Neural progenitor cell (in vitro differentiated cells): ENCODE measurements around the gene USP53. TPM values are rescaled to one million over a fixed set of nuclear protein-coding genes. Genes with fewer than 3 reads are reported as not detected.
"Not testable (repeated sequence)": the region's sequence is repeated elsewhere in the genome, so short reads cannot be mapped to it uniquely, and the experiment has no call there.

Experiments used
- DNase-seq: peaks from one replicate; pipeline ENCODE4 v3.0.0-alpha.2; 2016; ENCODE audit warnings: low spot score
- H2AFZ ChIP-seq: fragments of 200-600 bp; sonication (generic); replicated peaks from 2 replicates; pipeline ENCODE4 v1.6.1; 2016; ENCODE audit warnings: antibody characterized with exemption
- H3F3A ChIP-seq: fragments of 200-600 bp; sonication (generic); 2 replicates; pipeline ENCODE4 v1.6.1; 2016; ENCODE audit warnings: antibody characterized with exemption, low read depth
- H3K27ac ChIP-seq: fragments of 200-600 bp; sonication (generic); 2 replicates; pipeline ENCODE4 v1.5.1; 2016; ENCODE audit warnings: mild to moderate bottlenecking
- H3K27me3 ChIP-seq: fragments of 200-600 bp; sonication (generic); 2 replicates; pipeline ENCODE4 v1.6.1; 2016; ENCODE audit warnings: mild to moderate bottlenecking, moderate library complexity
- H3K36me3 ChIP-seq: fragments of 200-600 bp; sonication (generic); 2 replicates; pipeline ENCODE4 v1.5.1; 2016
- H3K4me1 ChIP-seq: fragments of 200-600 bp; sonication (generic); 2 replicates; pipeline ENCODE4 v1.6.1; 2016; ENCODE audit warnings: mixed run types
- H3K4me2 ChIP-seq: fragments of 200-600 bp; sonication (generic); 2 replicates; pipeline ENCODE4 v1.6.1; 2016
- H3K4me3 ChIP-seq: fragments of 200-600 bp; sonication (generic); 2 replicates; pipeline ENCODE4 v1.5.1; 2016
- H3K79me2 ChIP-seq: fragments of 200-600 bp; sonication (generic); 2 replicates; pipeline ENCODE4 v1.6.1; 2016; ENCODE audit warnings: low read depth
- H3K9ac ChIP-seq: fragments of 200-600 bp; sonication (generic); 2 replicates; pipeline ENCODE4 v1.6.1; 2016
- H3K9me3 ChIP-seq: fragments of 200-600 bp; sonication (generic); 2 replicates; pipeline ENCODE4 v1.5.1; 2016; ENCODE audit warnings: low read depth
- H4K20me1 ChIP-seq: fragments of 200-600 bp; sonication (generic); 2 replicates; pipeline ENCODE4 v1.6.1; 2016; ENCODE audit warnings: low read depth
- H3K27ac Mint-ChIP-seq: 3 replicates; pipeline ENCODE4 v1.8.0; 2021; ENCODE audit warnings: mixed read lengths
- H3K27me3 Mint-ChIP-seq: 2 replicates; pipeline ENCODE4 v1.8.0; 2022; ENCODE audit warnings: low read depth, mild to moderate bottlenecking, inconsistent platforms, moderate library complexity, mixed read lengths; ENCODE audit not compliant: insufficient read depth
- H3K36me3 Mint-ChIP-seq: 3 replicates; pipeline ENCODE4 v1.8.0; 2021; ENCODE audit warnings: mixed read lengths
- H3K4me1 Mint-ChIP-seq: 3 replicates; pipeline ENCODE4 v1.8.0; 2021; ENCODE audit warnings: mixed read lengths
- H3K4me3 Mint-ChIP-seq: 3 replicates; pipeline ENCODE4 v1.8.0; 2021; ENCODE audit warnings: mild to moderate bottlenecking, moderate library complexity, mixed read lengths
- H3K9me3 Mint-ChIP-seq: 3 replicates; pipeline ENCODE4 v1.8.0; 2020; ENCODE audit warnings: mixed read lengths
- EZH2 ChIP-seq: fragments of 200-600 bp; sonication (generic); IDR thresholded peaks from 2 replicates; pipeline ENCODE4 v1.6.1; 2017; ENCODE audit warnings: antibody characterized with exemption, mild to moderate bottlenecking, moderate library complexity
- EZH2phosphoT487 ChIP-seq: fragments of 200-600 bp; sonication (generic); IDR thresholded peaks from 2 replicates; pipeline ENCODE4 v1.6.1; 2017; ENCODE audit warnings: antibody characterized with exemption
- total RNA-seq: library from RNA; depleted of rRNA; stranded (reverse); fragments of >200 nt; gene quantifications from 2 replicates; pipeline ENCODE4 v1.2.3, GENCODE V29; 2015; ENCODE audit warnings: low replicate concordance
- TF ChIP-seq, protein P1 (sequence below): fragments of 200-600 bp; sonication (generic); IDR thresholded peaks from 2 replicates; pipeline ENCODE4 v1.5.1; 2017; ENCODE audit warnings: antibody characterized with exemption, mild to moderate bottlenecking

USP53 gene
- total RNA-seq, 1 donor from 2014 or later, result 38.7 TPM

GRCh38 chr4:119172223-119172622 lies 40.3 kb upstream of the USP53 start:
- Histone ChIP-seq H3K9ac (no peak overlapping the region), H3K36me3 (no peaks in the 10 kb centered on the region), H4K20me1 (no peaks in the 10 kb centered on the region), H2AFZ (peak overlapping the region; percentile 85), H3K9me3 (no peaks in the 10 kb centered on the region), H3K79me2 (no peaks in the 10 kb centered on the region), H3K4me3 (no peak overlapping the region), H3F3A (no peaks in the 10 kb centered on the region), H3K27ac (no peak overlapping the region), H3K27me3 (no peaks in the 10 kb centered on the region), H3K4me1 (no peaks in the 10 kb centered on the region), H3K4me2 (no peak overlapping the region)
- Mint-ChIP-seq H3K36me3 (no peaks in the 10 kb centered on the region), H3K27me3 (peaks cover 2% of the 10 kb centered on the region), H3K4me1 (peaks cover 2% of the 10 kb centered on the region), H3K27ac (no peak overlapping the region), H3K9me3 (no peaks in the 10 kb centered on the region), H3K4me3 (no peak overlapping the region)
- no peak for DNase-seq
- TF ChIP-seq EZH2phosphoT487 (no peak), EZH2 (no peak)
- TF ChIP-seq, protein P1, sequence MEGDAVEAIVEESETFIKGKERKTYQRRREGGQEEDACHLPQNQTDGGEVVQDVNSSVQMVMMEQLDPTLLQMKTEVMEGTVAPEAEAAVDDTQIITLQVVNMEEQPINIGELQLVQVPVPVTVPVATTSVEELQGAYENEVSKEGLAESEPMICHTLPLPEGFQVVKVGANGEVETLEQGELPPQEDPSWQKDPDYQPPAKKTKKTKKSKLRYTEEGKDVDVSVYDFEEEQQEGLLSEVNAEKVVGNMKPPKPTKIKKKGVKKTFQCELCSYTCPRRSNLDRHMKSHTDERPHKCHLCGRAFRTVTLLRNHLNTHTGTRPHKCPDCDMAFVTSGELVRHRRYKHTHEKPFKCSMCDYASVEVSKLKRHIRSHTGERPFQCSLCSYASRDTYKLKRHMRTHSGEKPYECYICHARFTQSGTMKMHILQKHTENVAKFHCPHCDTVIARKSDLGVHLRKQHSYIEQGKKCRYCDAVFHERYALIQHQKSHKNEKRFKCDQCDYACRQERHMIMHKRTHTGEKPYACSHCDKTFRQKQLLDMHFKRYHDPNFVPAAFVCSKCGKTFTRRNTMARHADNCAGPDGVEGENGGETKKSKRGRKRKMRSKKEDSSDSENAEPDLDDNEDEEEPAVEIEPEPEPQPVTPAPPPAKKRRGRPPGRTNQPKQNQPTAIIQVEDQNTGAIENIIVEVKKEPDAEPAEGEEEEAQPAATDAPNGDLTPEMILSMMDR, result no peak

DNA sequence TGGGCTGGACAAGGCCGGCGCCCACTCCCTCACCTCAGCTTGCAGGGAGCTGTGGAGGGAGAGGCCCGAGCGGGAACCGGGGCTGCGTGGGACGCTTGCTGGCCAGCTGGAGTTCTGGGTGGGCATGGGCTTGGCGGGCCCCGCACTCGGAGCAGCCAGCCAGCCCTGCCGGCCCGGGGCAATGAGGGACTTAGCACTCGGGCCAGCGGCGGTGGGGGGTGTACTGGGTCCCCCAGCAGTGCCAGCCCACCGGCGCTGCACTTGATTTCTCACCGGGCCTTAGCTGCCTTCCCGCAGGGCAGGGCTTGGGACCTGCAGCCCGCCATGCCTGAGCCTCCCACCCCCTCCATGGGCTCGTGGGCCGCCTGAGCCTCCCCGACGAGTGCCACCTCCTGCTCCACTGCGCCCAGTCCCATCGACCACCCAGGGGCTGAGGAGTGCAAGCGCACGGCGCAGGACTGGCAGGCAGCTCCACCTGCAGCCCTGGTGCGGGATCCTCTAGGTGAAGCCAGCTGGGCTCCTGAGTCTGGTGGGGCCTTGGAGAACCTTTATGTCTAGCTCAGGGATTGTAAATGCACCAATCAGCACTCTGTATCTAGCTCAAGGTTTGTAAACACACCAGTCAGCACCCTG lies 38.7 kb upstream of the USP53 start:
- H3K27ac Mint-ChIP-seq, H3K9me3 ChIP-seq, DNase-seq, H3K9me3 Mint-ChIP-seq, H3K4me3 Mint-ChIP-seq, H3F3A ChIP-seq, H3K9ac ChIP-seq, H3K4me1 Mint-ChIP-seq, H3K27me3 Mint-ChIP-seq, H4K20me1 ChIP-seq, H3K36me3 Mint-ChIP-seq, H3K79me2 ChIP-seq, H3K4me1 ChIP-seq, H3K36me3 ChIP-seq, H3K4me3 ChIP-seq, H2AFZ ChIP-seq, H3K27me3 ChIP-seq, H3K4me2 ChIP-seq, H3K27ac ChIP-seq: not testable (repeated sequence)

DNA sequence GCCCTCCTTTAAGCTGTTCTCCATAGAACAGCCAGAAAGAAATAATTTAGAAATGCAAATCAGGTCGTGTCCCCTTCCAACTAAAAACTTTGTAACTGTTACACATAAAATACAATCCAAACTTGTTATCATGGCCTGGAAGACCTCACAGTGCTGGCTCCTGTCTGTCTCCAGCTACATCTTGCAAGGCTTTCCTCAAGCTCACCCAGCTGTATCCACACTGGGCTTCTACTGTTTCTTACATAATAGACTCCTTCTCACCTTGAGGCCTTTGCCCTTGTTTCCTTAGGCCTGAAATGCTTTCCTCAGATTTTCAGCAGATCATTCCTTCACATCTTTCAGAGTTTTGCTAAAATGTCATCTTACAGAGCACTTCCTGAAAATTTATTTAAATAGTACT lies 33.5 kb upstream of the USP53 start:
- Histone ChIP-seq H3K4me2 (no peak overlapping the region), H3K79me2 (no peaks in the 10 kb centered on the region), H3K4me1 (no peaks in the 10 kb centered on the region), H3K9ac (no peak overlapping the region), H3K4me3 (no peak overlapping the region), H3K9me3 (no peaks in the 10 kb centered on the region), H3K27me3 (no peaks in the 10 kb centered on the region), H2AFZ (no peak overlapping the region), H3F3A (no peaks in the 10 kb centered on the region), H3K36me3 (no peaks in the 10 kb centered on the region), H4K20me1 (no peaks in the 10 kb centered on the region), H3K27ac (no peak overlapping the region)
- Mint-ChIP-seq H3K27ac (no peak overlapping the region), H3K36me3 (no peaks in the 10 kb centered on the region), H3K4me3 (no peak overlapping the region), H3K9me3 (no peaks in the 10 kb centered on the region), H3K27me3 (peaks cover 2% of the 10 kb centered on the region), H3K4me1 (peaks cover 7% of the 10 kb centered on the region)
- no peak for TF ChIP-seq EZH2phosphoT487
- no peak for DNase-seq

GRCh38 chr4:119184128-119184527 lies 28.4 kb upstream of the USP53 start:
- Histone ChIP-seq H3K27me3 (no peaks in the 10 kb centered on the region), H3F3A (no peaks in the 10 kb centered on the region), H2AFZ (no peak overlapping the region), H3K4me3 (no peak overlapping the region), H3K4me1 (no peaks in the 10 kb centered on the region), H3K79me2 (no peaks in the 10 kb centered on the region), H3K4me2 (no peak overlapping the region), H4K20me1 (no peaks in the 10 kb centered on the region), H3K27ac (no peak overlapping the region), H3K9me3 (no peaks in the 10 kb centered on the region), H3K36me3 (no peaks in the 10 kb centered on the region), H3K9ac (no peak overlapping the region)
- Mint-ChIP-seq H3K4me3 (no peak overlapping the region), H3K4me1 (peaks cover 14% of the 10 kb centered on the region), H3K36me3 (no peaks in the 10 kb centered on the region), H3K27ac (no peak overlapping the region), H3K27me3 (no peaks in the 10 kb centered on the region), H3K9me3 (no peaks in the 10 kb centered on the region)
- TF ChIP-seq EZH2phosphoT487 (no peak), EZH2 (no peak)
- TF ChIP-seq, protein P1, result no peak
- no peak for DNase-seq
